Measurements from ENCODE around the gene PTPN9.
"Not testable (repeated sequence)": the region's sequence is repeated elsewhere in the genome, so short reads cannot be mapped to it uniquely, and the experiment has no call there.

Gene PTPN9

DNA sequence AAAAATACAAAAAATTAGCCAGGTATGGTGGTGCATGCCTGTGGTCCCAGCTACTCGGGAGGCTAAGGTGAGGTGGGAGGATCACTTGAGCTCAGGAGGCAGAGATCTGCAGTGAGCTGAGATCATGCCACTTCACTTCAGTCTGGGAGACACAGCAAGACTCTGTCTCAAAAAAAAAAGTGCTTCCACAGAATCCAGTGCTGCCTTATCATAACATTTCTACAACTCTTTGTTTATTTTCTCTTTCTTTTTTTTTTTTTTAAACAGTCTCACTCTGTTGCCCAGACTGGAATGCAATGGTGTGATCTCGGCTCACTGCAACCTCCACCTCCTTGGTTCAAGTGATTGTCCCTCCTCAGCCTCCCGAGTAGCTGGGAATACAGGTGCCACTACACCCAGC lies 53.4 kb downstream of the PTPN9 start:
- H3K4me3 ChIP-seq (ENCODE audit: low read length in 2 of 2); H3K4me1 ChIP-seq (ENCODE audit: control insufficient read depth, insufficient read depth, low read length); H3K9me3 ChIP-seq (ENCODE audit: control insufficient read depth in 2 of 2, low read length in 2 of 2); H3K9ac ChIP-seq (ENCODE audit: low read length in 2 of 2); H3K27ac ChIP-seq (ENCODE audit: low read length); H3K27me3 ChIP-seq (ENCODE audit: control insufficient read depth in 1 of 2, insufficient read depth in 2 of 2, low read length in 2 of 2): not testable (repeated sequence)
- H3K36me3 ChIP-seq (ENCODE audit: control insufficient read depth in 2 of 2, insufficient read depth in 2 of 2, low read length in 2 of 2): peaks cover 24 to 26% of the 10 kb centered on the region in 2 donors

DNA sequence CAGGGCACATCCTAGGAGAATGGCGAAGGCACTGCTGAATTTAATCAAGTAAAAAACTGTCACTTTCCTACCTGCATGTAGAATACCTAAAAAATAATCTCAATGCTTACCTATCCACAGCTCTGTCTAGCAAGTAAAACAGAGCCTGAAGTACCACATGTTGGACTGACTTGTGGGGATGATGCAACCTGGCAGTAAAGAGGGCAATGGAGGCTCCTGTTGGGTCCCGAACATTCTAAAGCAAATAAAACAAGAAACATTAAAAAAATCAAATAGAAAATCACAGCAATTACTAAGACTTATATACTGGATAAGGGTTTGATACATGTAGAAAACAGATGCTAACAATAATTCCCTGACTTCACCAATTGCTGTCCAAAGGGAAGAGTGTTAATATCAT lies 56.1 kb downstream of the PTPN9 start:
- no peak overlapping the region for H3K27ac ChIP-seq (ENCODE audit: low read length)

DNA sequence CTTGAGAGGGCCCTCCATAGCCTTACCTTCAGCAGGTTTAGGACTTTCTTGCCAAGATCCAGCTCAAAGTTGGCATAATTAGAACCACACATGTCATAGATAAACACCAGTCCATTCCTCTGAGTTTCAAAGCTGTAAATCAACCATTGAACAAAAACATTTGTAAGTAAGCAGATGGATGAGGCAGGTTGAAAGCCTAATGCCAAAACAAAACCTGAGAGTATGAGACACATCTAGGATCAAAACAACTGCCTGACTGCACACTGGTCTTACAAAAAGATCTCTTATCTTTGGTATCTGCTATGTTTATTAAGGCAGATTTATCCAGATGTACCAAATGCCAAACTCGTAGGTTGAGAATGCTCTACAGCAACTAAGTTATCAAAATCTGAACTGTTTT lies 61.9 kb downstream of the PTPN9 start:
- H3K27me3 ChIP-seq (ENCODE audit: control insufficient read depth in 1 of 2, insufficient read depth in 2 of 2, low read length in 2 of 2): no peaks in the 10 kb centered on the region
- H3K27ac ChIP-seq (ENCODE audit: low read length): no peak overlapping the region
- H3K36me3 ChIP-seq (ENCODE audit: control insufficient read depth in 2 of 2, insufficient read depth in 2 of 2, low read length in 2 of 2): peaks cover 25 to 30% of the 10 kb centered on the region in 2 donors
- no peak overlapping the region for H3K9ac ChIP-seq (ENCODE audit: low read length in 2 of 2)
- H3K9me3 ChIP-seq (ENCODE audit: control insufficient read depth in 2 of 2, low read length in 2 of 2): no peaks in the 10 kb centered on the region
- H3K4me3 ChIP-seq (ENCODE audit: low read length in 2 of 2): no peak overlapping the region
- H3K4me1 ChIP-seq (ENCODE audit: control insufficient read depth, insufficient read depth, low read length): no peaks in the 10 kb centered on the region

More for the DNA sequence above, 56.1 kb downstream of the PTPN9 start:
- Histone ChIP-seq H3K9me3 (ENCODE audit: control insufficient read depth in 2 of 2, low read length in 2 of 2) (no peaks in the 10 kb centered on the region), H3K4me1 (ENCODE audit: control insufficient read depth, insufficient read depth, low read length) (no peaks in the 10 kb centered on the region), H3K9ac (ENCODE audit: low read length in 2 of 2) (no peak overlapping the region), H3K36me3 (ENCODE audit: control insufficient read depth in 2 of 2, insufficient read depth in 2 of 2, low read length in 2 of 2) (peaks cover 29 to 35% of the 10 kb centered on the region in 2 donors), H3K4me3 (ENCODE audit: low read length in 2 of 2) (no peak overlapping the region), H3K27me3 (ENCODE audit: control insufficient read depth in 1 of 2, insufficient read depth in 2 of 2, low read length in 2 of 2) (no peaks in the 10 kb centered on the region)

DNA sequence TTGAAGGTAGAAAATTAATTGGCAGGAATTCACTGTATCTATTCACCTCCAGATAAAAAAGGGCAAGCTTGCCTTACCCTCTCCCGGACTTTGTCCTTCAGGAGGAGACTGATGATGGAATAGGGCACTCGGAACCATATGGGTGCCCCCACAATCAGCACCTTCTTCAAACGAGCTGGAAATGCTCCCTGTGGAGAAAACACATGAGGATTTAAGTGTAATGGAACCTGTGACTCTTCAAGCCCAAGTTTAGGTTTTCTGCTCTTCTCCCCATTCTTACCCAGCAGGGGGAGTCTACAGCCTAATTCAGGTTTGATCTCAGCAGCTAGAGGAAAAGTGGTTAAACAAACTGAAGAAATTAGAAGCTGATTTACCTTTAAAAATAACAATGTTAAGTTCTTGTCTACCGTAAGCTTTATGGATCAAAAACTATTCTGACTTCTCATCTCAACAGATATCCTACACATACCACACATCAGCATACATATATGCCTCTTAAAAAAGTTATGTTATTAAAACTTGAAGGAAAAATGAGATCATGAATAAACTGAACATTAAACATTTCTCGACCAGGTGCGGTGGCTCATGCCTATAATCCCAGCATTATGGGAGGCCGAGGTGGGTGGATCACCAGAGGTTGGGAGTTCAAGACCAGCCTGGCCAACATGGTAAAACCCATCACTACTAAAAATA lies 70.1 kb downstream of the PTPN9 start:
- no peak overlapping the region for H3K4me3 ChIP-seq (ENCODE audit: low read length in 2 of 2)
- H3K36me3 ChIP-seq (ENCODE audit: control insufficient read depth in 2 of 2, insufficient read depth in 2 of 2, low read length in 2 of 2): peaks cover 17 to 27% of the 10 kb centered on the region in 2 donors
- no peaks in the 10 kb centered on the region for H3K4me1 ChIP-seq (ENCODE audit: control insufficient read depth, insufficient read depth, low read length)
- no peak overlapping the region for H3K9ac ChIP-seq (ENCODE audit: low read length in 2 of 2)
- H3K9me3 ChIP-seq (ENCODE audit: control insufficient read depth in 2 of 2, low read length in 2 of 2): no peaks in the 10 kb centered on the region
- no peaks in the 10 kb centered on the region for H3K27me3 ChIP-seq (ENCODE audit: control insufficient read depth in 1 of 2, insufficient read depth in 2 of 2, low read length in 2 of 2)
- no peak overlapping the region for H3K27ac ChIP-seq (ENCODE audit: low read length)

DNA sequence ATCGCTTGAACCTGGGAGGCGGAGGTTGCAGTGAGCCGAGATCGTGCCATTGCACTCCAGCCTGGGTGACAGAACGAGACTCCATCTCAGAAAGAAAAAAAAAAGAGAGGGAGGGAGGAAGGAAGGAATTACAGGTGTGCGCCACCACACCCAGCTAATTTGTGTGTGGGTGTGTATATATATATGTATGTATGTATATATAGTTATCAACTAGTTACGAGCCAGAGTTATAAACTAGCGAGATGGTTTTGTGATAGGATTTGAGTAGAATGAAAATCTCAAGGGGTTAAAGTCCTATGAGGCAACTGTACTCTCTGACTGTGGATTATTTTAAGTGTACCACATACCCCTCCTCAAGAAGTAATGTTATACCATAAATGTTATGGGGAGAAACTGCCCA lies 76.8 kb downstream of the PTPN9 start:
- Histone ChIP-seq H3K4me1 (ENCODE audit: control insufficient read depth, insufficient read depth, low read length) (no peaks in the 10 kb centered on the region), H3K9me3 (ENCODE audit: control insufficient read depth in 2 of 2, low read length in 2 of 2) (no peaks in the 10 kb centered on the region), H3K27me3 (ENCODE audit: control insufficient read depth in 1 of 2, insufficient read depth in 2 of 2, low read length in 2 of 2) (no peaks in the 10 kb centered on the region), H3K4me3 (ENCODE audit: low read length in 2 of 2) (no peak overlapping the region), H3K36me3 (ENCODE audit: control insufficient read depth in 2 of 2, insufficient read depth in 2 of 2, low read length in 2 of 2) (peaks cover 13 to 20% of the 10 kb centered on the region in 2 donors), H3K9ac (ENCODE audit: low read length in 2 of 2) (no peak overlapping the region), H3K27ac (ENCODE audit: low read length) (no peak overlapping the region)

DNA sequence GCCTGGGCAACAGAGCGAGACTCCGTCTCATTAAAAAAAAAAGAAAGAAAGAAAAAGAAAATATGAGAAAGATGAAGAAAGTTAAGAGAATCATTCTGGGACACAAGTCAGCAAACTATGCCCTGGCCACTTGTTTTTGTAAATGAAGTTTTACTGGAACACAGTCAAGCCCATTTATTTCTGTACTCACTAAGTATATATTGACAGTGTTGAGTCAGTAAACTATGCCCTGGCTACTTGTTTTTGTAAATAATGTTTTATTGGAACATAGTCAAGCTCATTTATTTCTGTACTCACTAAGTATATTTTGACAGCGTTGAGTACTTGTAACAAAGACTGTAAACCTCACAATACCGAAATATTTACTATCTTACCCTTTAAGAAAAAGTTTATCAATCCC lies 85.4 kb downstream of the PTPN9 start:
- no peaks in the 10 kb centered on the region for H3K4me1 ChIP-seq (ENCODE audit: control insufficient read depth, insufficient read depth, low read length)
- H3K4me3 ChIP-seq (ENCODE audit: low read length in 2 of 2): no peak overlapping the region
- no peaks in the 10 kb centered on the region for H3K27me3 ChIP-seq (ENCODE audit: control insufficient read depth in 1 of 2, insufficient read depth in 2 of 2, low read length in 2 of 2)
- no peak overlapping the region for H3K9ac ChIP-seq (ENCODE audit: low read length in 2 of 2)
- peaks cover 6 to 12% of the 10 kb centered on the region in 2 donors for H3K36me3 ChIP-seq (ENCODE audit: control insufficient read depth in 2 of 2, insufficient read depth in 2 of 2, low read length in 2 of 2)
- no peaks in the 10 kb centered on the region for H3K9me3 ChIP-seq (ENCODE audit: control insufficient read depth in 2 of 2, low read length in 2 of 2)
- no peak overlapping the region for H3K27ac ChIP-seq (ENCODE audit: low read length)

DNA sequence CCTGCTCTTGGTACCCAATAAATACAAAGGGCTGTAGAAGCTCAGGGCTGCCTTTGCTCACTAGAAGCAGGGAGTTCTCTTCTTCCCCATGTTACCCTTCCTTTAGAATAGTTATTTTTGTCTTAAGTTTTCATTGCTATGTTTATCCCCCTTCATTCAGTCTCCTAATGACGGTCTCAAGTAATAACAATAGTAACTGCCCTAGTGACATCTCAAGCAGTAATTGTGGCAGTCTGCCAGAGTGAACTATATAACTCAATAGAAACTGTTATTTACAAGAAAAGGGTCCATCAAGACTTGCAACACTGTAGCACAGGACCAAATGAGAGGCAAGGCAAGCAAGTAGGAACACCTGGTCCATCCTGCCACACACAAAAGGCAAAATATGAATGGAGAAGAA lies 95.2 kb downstream of the PTPN9 start:
- no peaks in the 10 kb centered on the region for H3K27me3 ChIP-seq (ENCODE audit: control insufficient read depth in 1 of 2, insufficient read depth in 2 of 2, low read length in 2 of 2)
- peaks cover 3 to 7% of the 10 kb centered on the region in 2 donors for H3K36me3 ChIP-seq (ENCODE audit: control insufficient read depth in 2 of 2, insufficient read depth in 2 of 2, low read length in 2 of 2)
- H3K9me3 ChIP-seq (ENCODE audit: control insufficient read depth in 2 of 2, low read length in 2 of 2): no peaks in the 10 kb centered on the region
- no peaks in the 10 kb centered on the region for H3K4me1 ChIP-seq (ENCODE audit: control insufficient read depth, insufficient read depth, low read length)
- no peak overlapping the region for H3K4me3 ChIP-seq (ENCODE audit: low read length in 2 of 2)
- H3K9ac ChIP-seq (ENCODE audit: low read length in 2 of 2): no peak overlapping the region
- H3K27ac ChIP-seq (ENCODE audit: low read length): no peak overlapping the region

DNA sequence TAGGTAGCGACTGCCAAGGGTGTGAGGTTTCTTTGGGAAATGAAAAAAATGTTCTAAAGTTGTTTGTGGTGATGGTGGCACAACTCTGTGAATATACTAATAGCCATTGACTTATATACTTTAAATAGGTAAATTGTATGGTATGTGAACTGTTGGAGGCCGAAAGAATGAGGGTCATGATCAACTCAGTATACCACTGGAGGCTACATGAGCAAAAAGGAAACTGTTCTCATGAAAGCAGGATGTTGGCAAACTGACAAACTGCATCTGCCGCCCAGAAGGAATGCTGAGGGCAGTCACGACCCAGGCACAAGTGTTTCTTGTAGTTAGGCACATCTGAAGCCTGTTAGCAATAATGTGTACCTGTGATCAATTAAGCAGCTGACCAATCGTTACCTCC lies 95.6 kb downstream of the PTPN9 start:
- not testable (repeated sequence) for H3K9me3 ChIP-seq (ENCODE audit: control insufficient read depth in 2 of 2, low read length in 2 of 2); H3K36me3 ChIP-seq (ENCODE audit: control insufficient read depth in 2 of 2, insufficient read depth in 2 of 2, low read length in 2 of 2); H3K9ac ChIP-seq (ENCODE audit: low read length in 2 of 2); H3K27me3 ChIP-seq (ENCODE audit: control insufficient read depth in 1 of 2, insufficient read depth in 2 of 2, low read length in 2 of 2); H3K4me1 ChIP-seq (ENCODE audit: control insufficient read depth, insufficient read depth, low read length); H3K27ac ChIP-seq (ENCODE audit: low read length); H3K4me3 ChIP-seq (ENCODE audit: low read length in 2 of 2)

DNA sequence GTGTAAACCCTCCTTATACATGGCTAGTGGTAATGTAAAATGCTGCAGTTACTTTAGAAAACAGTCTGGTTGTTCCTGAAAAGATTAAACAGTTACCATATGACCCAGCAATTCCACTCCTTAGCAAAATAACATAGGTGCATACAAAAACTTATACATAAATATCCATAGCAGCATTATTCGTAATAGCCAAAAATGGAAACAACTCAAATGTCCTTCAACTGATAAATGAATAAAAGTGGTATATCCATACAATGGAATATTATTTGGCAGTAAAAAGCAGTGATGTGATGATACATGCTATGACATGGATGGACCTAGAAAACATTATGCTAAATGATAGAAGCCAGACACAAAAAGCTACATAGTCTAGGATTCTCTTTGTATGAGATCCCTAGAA lies 96.0 kb downstream of the PTPN9 start:
- Histone ChIP-seq H3K4me1 (ENCODE audit: control insufficient read depth, insufficient read depth, low read length) (no peaks in the 10 kb centered on the region), H3K27ac (ENCODE audit: low read length) (no peak overlapping the region), H3K27me3 (ENCODE audit: control insufficient read depth in 1 of 2, insufficient read depth in 2 of 2, low read length in 2 of 2) (no peaks in the 10 kb centered on the region), H3K9ac (ENCODE audit: low read length in 2 of 2) (no peak overlapping the region), H3K9me3 (ENCODE audit: control insufficient read depth in 2 of 2, low read length in 2 of 2) (no peaks in the 10 kb centered on the region), H3K36me3 (ENCODE audit: control insufficient read depth in 2 of 2, insufficient read depth in 2 of 2, low read length in 2 of 2) (peaks cover 6 to 11% of the 10 kb centered on the region in 2 donors), H3K4me3 (ENCODE audit: low read length in 2 of 2) (no peak overlapping the region)

DNA sequence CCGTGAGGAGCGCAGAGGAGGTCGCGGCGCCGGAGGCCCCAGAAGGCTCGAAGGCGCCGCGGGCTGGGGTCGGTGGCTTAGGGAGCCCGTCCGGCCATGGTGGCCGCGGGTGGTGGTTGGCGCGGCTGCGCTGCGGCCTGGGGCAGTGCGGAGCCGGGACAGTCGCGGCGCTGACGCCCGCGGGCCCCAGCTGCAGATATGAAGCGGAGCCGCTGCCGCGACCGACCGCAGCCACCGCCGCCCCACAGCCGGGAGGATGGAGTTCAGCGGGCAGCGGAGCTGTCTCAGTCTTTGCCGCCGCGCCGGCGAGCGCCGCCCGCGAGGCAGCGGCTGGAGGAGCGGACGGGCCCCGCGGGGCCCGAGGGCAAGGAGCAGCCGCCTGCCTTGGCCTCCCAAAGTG lies 98.7 kb downstream of the PTPN9 start:
- H3K4me1 ChIP-seq (ENCODE audit: control insufficient read depth, insufficient read depth, low read length); H3K27me3 ChIP-seq (ENCODE audit: control insufficient read depth in 1 of 2, insufficient read depth in 2 of 2, low read length in 2 of 2); H3K4me3 ChIP-seq (ENCODE audit: low read length in 2 of 2); H3K9ac ChIP-seq (ENCODE audit: low read length in 2 of 2); H3K9me3 ChIP-seq (ENCODE audit: control insufficient read depth in 2 of 2, low read length in 2 of 2); H3K27ac ChIP-seq (ENCODE audit: low read length): not testable (repeated sequence)
- H3K36me3 ChIP-seq (ENCODE audit: control insufficient read depth in 2 of 2, insufficient read depth in 2 of 2, low read length in 2 of 2): peaks cover 6 to 11% of the 10 kb centered on the region in 2 donors

DNA sequence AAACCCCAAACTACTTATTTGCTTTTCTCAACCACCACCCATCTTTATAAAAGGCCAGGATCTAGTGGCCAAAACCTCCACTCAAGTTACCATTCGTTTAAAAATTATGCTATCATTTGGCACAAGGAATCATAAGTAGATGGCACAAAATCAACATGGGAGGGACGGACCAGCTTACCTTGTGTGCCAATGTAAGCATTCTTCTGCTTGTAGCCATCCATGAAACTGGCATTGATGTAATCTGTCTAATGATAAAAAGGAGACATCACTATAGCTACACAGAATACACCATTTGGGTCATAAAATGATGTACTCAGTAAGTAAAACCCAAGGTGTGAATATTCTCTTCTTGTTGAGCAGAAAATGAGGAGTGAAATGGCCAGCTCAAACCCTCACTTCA lies 99.4 kb downstream of the PTPN9 start:
- H3K27me3 ChIP-seq (ENCODE audit: control insufficient read depth in 1 of 2, insufficient read depth in 2 of 2, low read length in 2 of 2): no peaks in the 10 kb centered on the region
- H3K36me3 ChIP-seq (ENCODE audit: control insufficient read depth in 2 of 2, insufficient read depth in 2 of 2, low read length in 2 of 2): peaks cover 6 to 11% of the 10 kb centered on the region in 2 donors
- H3K9ac ChIP-seq (ENCODE audit: low read length in 2 of 2): no peak overlapping the region
- H3K9me3 ChIP-seq (ENCODE audit: control insufficient read depth in 2 of 2, low read length in 2 of 2): no peaks in the 10 kb centered on the region
- H3K4me1 ChIP-seq (ENCODE audit: control insufficient read depth, insufficient read depth, low read length): no peaks in the 10 kb centered on the region
- no peak overlapping the region for H3K27ac ChIP-seq (ENCODE audit: low read length)
- H3K4me3 ChIP-seq (ENCODE audit: low read length in 2 of 2): no peak overlapping the region
